NCI-H1105 treated with DMSO at 0.1 percent for 48 hours (cell line): Measurements from ENCODE around the gene DDAH2.
"Not testable (repeated sequence)": the region's sequence is repeated elsewhere in the genome, so short reads cannot be mapped to it uniquely, and the experiment has no call there.

Experiments
- DNase-seq: peaks from one replicate; lab custom pipeline; 2025; lab: John Stamatoyannopoulos, UW

The DDAH2 gene

GRCh38 chr6:31713991-31714684 is 15.0 kb downstream of the DDAH2 start:
- DNase-seq: no peak

- no peak for DNase-seq
Observed at GRCh38 chr6:31713465-31713864, 15.6 kb downstream of the DDAH2 start.

- no peak for DNase-seq
Observed at GRCh38 chr6:31712296-31712695, 16.8 kb downstream of the DDAH2 start.

- no peak for DNase-seq
Observed at GRCh38 chr6:31711233-31711632, 17.9 kb downstream of the DDAH2 start.

GRCh38 chr6:31710523-31711219 is 18.4 kb downstream of the DDAH2 start:
- no peak for DNase-seq

GRCh38 chr6:31709157-31709556 is 19.9 kb downstream of the DDAH2 start:
- not testable (repeated sequence) for DNase-seq

GRCh38 chr6:31708224-31708623 is 20.9 kb downstream of the DDAH2 start:
- no peak for DNase-seq

- DNase-seq: no peak
Observed at GRCh38 chr6:31707701-31708100, 21.4 kb downstream of the DDAH2 start.

GRCh38 chr6:31706599-31706998 is 22.5 kb downstream of the DDAH2 start, which contains the start of gene LY6G6F:
Gene LY6G6F, plus strand, starts transcription at chr6:31706866. Its CDS starts 41 bp downstream, at chr6:31706907.
- DNase-seq: no peak

GRCh38 chr6:31705931-31706330 is 23.2 kb downstream of the DDAH2 start:
- no peak for DNase-seq

GRCh38 chr6:31702819-31703716 is 26.0 kb downstream of the DDAH2 start, which contains the start of gene ABHD16A:
Gene ABHD16A, minus strand, starts transcription at chr6:31703324. Its CDS starts 43 bp downstream, at chr6:31703281.
- DNase-seq: peak; percentile 96

GRCh38 chr6:31702405-31702818 is 26.7 kb downstream of the DDAH2 start:
- peak; percentile 39 for DNase-seq

- DNase-seq: peak; percentile 36
Observed at GRCh38 chr6:31701666-31702404, 27.3 kb downstream of the DDAH2 start.

GRCh38 chr6:31700740-31701401 is 28.2 kb downstream of the DDAH2 start:
- DNase-seq: no peak

GRCh38 chr6:31697555-31697954 is 31.5 kb downstream of the DDAH2 start:
- DNase-seq: no peak

- DNase-seq: no peak
Observed at GRCh38 chr6:31693535-31693934, 35.6 kb downstream of the DDAH2 start.

- no peak for DNase-seq
Observed at GRCh38 chr6:31692886-31693285, 36.2 kb downstream of the DDAH2 start.

- no peak for DNase-seq
Observed at GRCh38 chr6:31692353-31692752, 36.7 kb downstream of the DDAH2 start.

- DNase-seq: no peak
Observed at GRCh38 chr6:31691564-31692108, 37.5 kb downstream of the DDAH2 start.

GRCh38 chr6:31691078-31691463 is 38.0 kb downstream of the DDAH2 start:
- no peak for DNase-seq
